PC-9 (cell line): ENCODE data around the gene NAALADL1.

Experiments used
- EZH2 ChIP-seq: fragments of 200-600 bp; sonication (generic); IDR thresholded peaks from 2 replicates; pipeline ENCODE4 v1.8.0; 2017; ENCODE audit warnings: antibody characterized with exemption, low read depth
- TF ChIP-seq, protein P1 (sequence below): fragments of 200-600 bp; sonication (generic); conservative IDR thresholded peaks from 2 replicates; pipeline ENCODE4 v1.6.1; 2017; ENCODE audit warnings: mixed run types, antibody characterized with exemption, mild to moderate bottlenecking, moderate library complexity

DNA sequence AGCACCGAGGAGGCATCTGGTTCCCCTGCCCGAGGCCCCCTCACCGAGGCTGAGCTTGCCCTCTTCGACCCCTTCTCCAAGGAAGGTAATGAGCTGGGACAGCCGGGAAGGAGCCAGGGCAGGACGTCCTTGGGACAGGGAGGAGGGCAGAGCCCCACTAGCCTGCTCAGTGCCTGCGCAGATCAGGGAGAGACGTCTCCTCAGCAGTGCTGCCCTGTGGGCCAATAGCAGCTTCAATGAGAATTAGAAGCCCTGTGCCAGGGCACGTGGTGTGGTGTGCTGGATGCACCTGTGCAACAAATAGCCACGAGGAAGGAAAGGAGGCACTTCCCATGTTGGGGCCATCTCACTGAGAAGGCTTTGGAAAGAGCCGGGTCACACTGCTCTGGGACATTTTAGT lies 22.8 kb downstream of the NAALADL1 start:
- TF ChIP-seq, protein P1, sequence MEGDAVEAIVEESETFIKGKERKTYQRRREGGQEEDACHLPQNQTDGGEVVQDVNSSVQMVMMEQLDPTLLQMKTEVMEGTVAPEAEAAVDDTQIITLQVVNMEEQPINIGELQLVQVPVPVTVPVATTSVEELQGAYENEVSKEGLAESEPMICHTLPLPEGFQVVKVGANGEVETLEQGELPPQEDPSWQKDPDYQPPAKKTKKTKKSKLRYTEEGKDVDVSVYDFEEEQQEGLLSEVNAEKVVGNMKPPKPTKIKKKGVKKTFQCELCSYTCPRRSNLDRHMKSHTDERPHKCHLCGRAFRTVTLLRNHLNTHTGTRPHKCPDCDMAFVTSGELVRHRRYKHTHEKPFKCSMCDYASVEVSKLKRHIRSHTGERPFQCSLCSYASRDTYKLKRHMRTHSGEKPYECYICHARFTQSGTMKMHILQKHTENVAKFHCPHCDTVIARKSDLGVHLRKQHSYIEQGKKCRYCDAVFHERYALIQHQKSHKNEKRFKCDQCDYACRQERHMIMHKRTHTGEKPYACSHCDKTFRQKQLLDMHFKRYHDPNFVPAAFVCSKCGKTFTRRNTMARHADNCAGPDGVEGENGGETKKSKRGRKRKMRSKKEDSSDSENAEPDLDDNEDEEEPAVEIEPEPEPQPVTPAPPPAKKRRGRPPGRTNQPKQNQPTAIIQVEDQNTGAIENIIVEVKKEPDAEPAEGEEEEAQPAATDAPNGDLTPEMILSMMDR = no peak
- TF ChIP-seq EZH2 = no peak
